ENCODE data around the gene KRTAP9-3. TPM values are rescaled to one million over a fixed set of nuclear protein-coding genes. Genes with fewer than 3 reads are reported as not detected.

KRTAP9-3 gene
- polyA plus RNA-seq, 1 donor (not counting 4 experiments of a cell fraction or from before 2014, with no cell fraction given) = not detected

DNA sequence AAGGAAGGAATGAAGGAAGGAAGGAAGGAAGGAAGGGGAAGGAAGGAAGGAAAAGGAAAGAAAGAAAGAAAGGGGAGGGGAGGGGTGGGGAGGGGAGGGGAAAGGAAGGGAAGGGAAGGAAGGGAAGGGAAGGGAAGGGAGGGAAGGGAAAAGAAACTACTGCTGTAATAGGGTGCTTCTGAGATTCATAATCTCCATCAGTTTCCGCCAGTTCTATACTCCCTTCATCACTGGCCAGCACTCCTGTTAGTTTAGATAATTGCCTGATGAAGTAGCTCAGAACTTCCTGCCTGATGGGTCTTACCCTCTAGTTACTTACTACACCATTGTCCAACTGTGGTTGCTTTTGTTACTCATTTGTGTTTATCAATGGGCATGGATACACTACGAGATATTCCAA, 31.0 kb downstream of the KRTAP9-3 start:
- Histone ChIP-seq H3K27ac (ENCODE audit: control insufficient read depth, insufficient read depth, low read length) (no peak overlapping the region), H2AFZ (ENCODE audit: control insufficient read depth, low read length) (no peak overlapping the region), H3K9ac (ENCODE audit: control insufficient read depth, extremely low read depth, insufficient read depth, low read length) (no peak overlapping the region), H3K4me3 (ENCODE audit: control insufficient read depth in 2 of 3, extremely low read depth in 1 of 3, insufficient read depth in 2 of 3, low read depth in 1 of 3, low read length in 3 of 3) (no peak overlapping the region), H3K4me1 (ENCODE audit: control insufficient read depth, extremely low read depth, insufficient read depth, low read length) (no peaks in the 10 kb centered on the region), H3K4me2 (ENCODE audit: control insufficient read depth, extremely low read depth, insufficient read depth, low read depth, low read length) (no peak overlapping the region), H3K27me3 (ENCODE audit: control insufficient read depth, extremely low read depth, insufficient read depth, low read length) (peaks cover 3% of the 10 kb centered on the region), H3K79me2 (ENCODE audit: control insufficient read depth, insufficient read depth, low read length) (no peaks in the 10 kb centered on the region), H3K9me1 (ENCODE audit: control insufficient read depth, extremely low read depth, insufficient read depth, low read length) (no peaks in the 10 kb centered on the region), H4K20me1 (ENCODE audit: control insufficient read depth, extremely low read depth, insufficient read depth, low read length) (no peaks in the 10 kb centered on the region), H3K9me3 (ENCODE audit: control insufficient read depth, low read depth, low read length) (no peaks in the 10 kb centered on the region), H3K36me3 (ENCODE audit: control insufficient read depth in 2 of 2, extremely low read depth in 1 of 2, insufficient read depth in 2 of 2, low read length in 2 of 2) (no peaks in the 10 kb centered on the region)
- dilution Hi-C loops (cut with MboI; ENCODE audit: extremely low pct_ligation_motif_present, low sequenced_read_pairs) = no loop called here
- FAIRE-seq (no peak), DNase-seq (ENCODE audit: low read depth, low spot score) (no peak)
- TF ChIP-seq, protein P1, sequence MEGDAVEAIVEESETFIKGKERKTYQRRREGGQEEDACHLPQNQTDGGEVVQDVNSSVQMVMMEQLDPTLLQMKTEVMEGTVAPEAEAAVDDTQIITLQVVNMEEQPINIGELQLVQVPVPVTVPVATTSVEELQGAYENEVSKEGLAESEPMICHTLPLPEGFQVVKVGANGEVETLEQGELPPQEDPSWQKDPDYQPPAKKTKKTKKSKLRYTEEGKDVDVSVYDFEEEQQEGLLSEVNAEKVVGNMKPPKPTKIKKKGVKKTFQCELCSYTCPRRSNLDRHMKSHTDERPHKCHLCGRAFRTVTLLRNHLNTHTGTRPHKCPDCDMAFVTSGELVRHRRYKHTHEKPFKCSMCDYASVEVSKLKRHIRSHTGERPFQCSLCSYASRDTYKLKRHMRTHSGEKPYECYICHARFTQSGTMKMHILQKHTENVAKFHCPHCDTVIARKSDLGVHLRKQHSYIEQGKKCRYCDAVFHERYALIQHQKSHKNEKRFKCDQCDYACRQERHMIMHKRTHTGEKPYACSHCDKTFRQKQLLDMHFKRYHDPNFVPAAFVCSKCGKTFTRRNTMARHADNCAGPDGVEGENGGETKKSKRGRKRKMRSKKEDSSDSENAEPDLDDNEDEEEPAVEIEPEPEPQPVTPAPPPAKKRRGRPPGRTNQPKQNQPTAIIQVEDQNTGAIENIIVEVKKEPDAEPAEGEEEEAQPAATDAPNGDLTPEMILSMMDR (optimal IDR thresholded peaks at IDR 0.05 in 1 of 3, IDR thresholded peaks at IDR 0.05 in 1 of 3, conservative IDR thresholded peaks at IDR 0.05 in 1 of 3; ENCODE audit: extremely low read depth in 1 of 3, insufficient read depth in 2 of 3, low read length in 3 of 3) = no peak
- TF ChIP-seq EZH2 (IDR thresholded peaks at IDR 0.05; ENCODE audit: low read length) = no peak

DNA sequence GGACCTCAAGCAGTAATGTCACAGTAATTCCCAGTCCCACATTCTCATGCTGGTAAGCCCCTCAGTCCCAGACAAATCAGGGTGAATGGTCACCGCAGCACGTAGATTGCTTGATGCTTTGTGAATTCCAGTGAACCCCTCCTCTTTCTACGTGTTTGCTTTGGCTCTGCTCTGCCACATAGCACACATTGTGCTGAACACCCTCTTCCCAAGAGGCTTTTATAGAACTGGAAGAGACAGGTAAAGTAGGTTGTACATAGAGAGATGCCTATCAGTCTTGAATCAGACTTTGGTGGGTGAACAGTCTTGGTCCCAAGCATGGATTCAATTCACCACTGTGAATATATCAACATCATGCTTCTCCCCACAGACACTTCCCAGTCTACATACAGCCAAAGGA, 32.4 kb downstream of the KRTAP9-3 start:
- TF ChIP-seq, protein P1 (optimal IDR thresholded peaks at IDR 0.05 in 1 of 3, IDR thresholded peaks at IDR 0.05 in 1 of 3, conservative IDR thresholded peaks at IDR 0.05 in 1 of 3; ENCODE audit: extremely low read depth in 1 of 3, insufficient read depth in 2 of 3, low read length in 3 of 3) = no peak
- no peak for TF ChIP-seq EZH2 (IDR thresholded peaks at IDR 0.05; ENCODE audit: low read length)
- no peaks in the 10 kb centered on the region for H3K9me1 ChIP-seq (ENCODE audit: control insufficient read depth, extremely low read depth, insufficient read depth, low read length)
- dilution Hi-C loops (cut with MboI; ENCODE audit: extremely low pct_ligation_motif_present, low sequenced_read_pairs) = no loop called here
- no peak overlapping the region for H3K27ac ChIP-seq (ENCODE audit: control insufficient read depth, insufficient read depth, low read length)
- no peak overlapping the region for H2AFZ ChIP-seq (ENCODE audit: control insufficient read depth, low read length)
- peaks cover 3% of the 10 kb centered on the region for H3K27me3 ChIP-seq (ENCODE audit: control insufficient read depth, extremely low read depth, insufficient read depth, low read length)
- FAIRE-seq = no peak
- no peak for DNase-seq (ENCODE audit: low read depth, low spot score)
- no peak overlapping the region for H3K9ac ChIP-seq (ENCODE audit: control insufficient read depth, extremely low read depth, insufficient read depth, low read length)
- H3K79me2 ChIP-seq (ENCODE audit: control insufficient read depth, insufficient read depth, low read length) = no peaks in the 10 kb centered on the region
- H3K36me3 ChIP-seq (ENCODE audit: control insufficient read depth in 2 of 2, extremely low read depth in 1 of 2, insufficient read depth in 2 of 2, low read length in 2 of 2) = no peaks in the 10 kb centered on the region
- H3K4me2 ChIP-seq (ENCODE audit: control insufficient read depth, extremely low read depth, insufficient read depth, low read depth, low read length) = no peak overlapping the region
- H3K9me3 ChIP-seq (ENCODE audit: control insufficient read depth, low read depth, low read length) = no peaks in the 10 kb centered on the region
- no peaks in the 10 kb centered on the region for H3K4me1 ChIP-seq (ENCODE audit: control insufficient read depth, extremely low read depth, insufficient read depth, low read length)
- H4K20me1 ChIP-seq (ENCODE audit: control insufficient read depth, extremely low read depth, insufficient read depth, low read length) = no peaks in the 10 kb centered on the region
- no peak overlapping the region for H3K4me3 ChIP-seq (ENCODE audit: control insufficient read depth in 2 of 3, extremely low read depth in 1 of 3, insufficient read depth in 2 of 3, low read depth in 1 of 3, low read length in 3 of 3)
